ENCODE results near the gene PARD6G.

DNA sequence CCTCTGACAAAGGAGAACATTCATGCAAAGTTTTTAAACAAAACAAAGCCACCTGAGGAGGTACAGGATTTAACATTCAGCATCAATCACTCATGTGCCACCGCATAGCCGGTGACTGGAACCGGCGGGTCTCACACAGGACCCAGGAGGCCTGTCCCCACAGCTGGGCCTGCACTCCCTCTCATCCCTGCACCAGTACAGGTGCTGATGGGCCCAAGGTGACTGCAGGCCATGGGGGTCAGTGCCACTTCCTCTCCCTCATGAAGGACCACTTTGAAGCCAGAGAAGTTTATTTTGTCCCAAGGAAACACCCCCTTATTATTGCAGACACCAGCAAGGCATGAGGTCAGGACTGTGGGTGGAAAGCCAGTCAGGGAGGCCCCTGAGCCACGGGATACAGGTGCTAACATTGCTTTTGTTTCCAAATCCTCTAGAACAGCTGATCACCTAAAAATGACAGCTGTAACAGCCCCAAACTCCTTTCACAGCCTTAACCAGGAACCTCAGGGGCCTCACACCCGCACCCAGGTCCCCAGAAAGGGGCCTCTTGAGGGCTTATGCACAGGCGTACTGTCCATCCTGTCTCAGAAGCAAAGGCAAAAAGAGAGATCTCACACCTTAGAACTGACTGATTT, 14.0 kb downstream of the PARD6G start:
- TF ChIP-seq, protein P1, sequence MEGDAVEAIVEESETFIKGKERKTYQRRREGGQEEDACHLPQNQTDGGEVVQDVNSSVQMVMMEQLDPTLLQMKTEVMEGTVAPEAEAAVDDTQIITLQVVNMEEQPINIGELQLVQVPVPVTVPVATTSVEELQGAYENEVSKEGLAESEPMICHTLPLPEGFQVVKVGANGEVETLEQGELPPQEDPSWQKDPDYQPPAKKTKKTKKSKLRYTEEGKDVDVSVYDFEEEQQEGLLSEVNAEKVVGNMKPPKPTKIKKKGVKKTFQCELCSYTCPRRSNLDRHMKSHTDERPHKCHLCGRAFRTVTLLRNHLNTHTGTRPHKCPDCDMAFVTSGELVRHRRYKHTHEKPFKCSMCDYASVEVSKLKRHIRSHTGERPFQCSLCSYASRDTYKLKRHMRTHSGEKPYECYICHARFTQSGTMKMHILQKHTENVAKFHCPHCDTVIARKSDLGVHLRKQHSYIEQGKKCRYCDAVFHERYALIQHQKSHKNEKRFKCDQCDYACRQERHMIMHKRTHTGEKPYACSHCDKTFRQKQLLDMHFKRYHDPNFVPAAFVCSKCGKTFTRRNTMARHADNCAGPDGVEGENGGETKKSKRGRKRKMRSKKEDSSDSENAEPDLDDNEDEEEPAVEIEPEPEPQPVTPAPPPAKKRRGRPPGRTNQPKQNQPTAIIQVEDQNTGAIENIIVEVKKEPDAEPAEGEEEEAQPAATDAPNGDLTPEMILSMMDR (IDR thresholded peaks at IDR 0.05), result no peak
- no peak for TF ChIP-seq POLR2A (IDR thresholded peaks at IDR 0.05)
